OCI-LY7 (cell line): Measurements from ENCODE around the gene PTPRU. TPM values are rescaled to one million over a fixed set of nuclear protein-coding genes. Genes with fewer than 3 reads are reported as not detected.

Experiments used
- BruUV-seq: library from RNA; stranded (reverse); fragments of 400-500 nt; replicated peaks from 2 replicates; lab custom pipeline; 2021; lab: Mats Ljungman, UMichigan
- CTCF ChIA-PET: fragments of 300-600 bp; sonication (Branson Sonifier 250); formaldehyde crosslinking; loops from one replicate; lab custom pipeline; 2022; ENCODE audit warnings: antibody characterized with exemption; ENCODE audit not compliant: unreplicated experiment; lab: Charles Lee
- POLR2A ChIA-PET: fragments of 300-600 bp; sonication (Branson Sonifier 250); formaldehyde crosslinking; loops from one replicate; lab custom pipeline; 2022; ENCODE audit warnings: antibody characterized with exemption; lab: Charles Lee
- DNase-seq: peaks from one replicate; pipeline ENCODE4 v3.0.0-alpha.2; 2015; ENCODE audit warnings: low spot score
- H2AFZ ChIP-seq: fragments of 200-600 bp; sonication (generic), shearing (Covaris generic); 2 replicates; pipeline ENCODE4 v1.6.1; 2014; ENCODE audit warnings: mild to moderate bottlenecking, antibody characterized with exemption, low read length, moderate library complexity
- H3K27ac ChIP-seq: fragments of 200-600 bp; sonication (generic); 2 replicates; pipeline ENCODE4 v1.5.1; 2014; ENCODE audit warnings: mixed run types, low read depth, mild to moderate bottlenecking, moderate library complexity, low read length, inconsistent platforms; ENCODE audit not compliant: poor library complexity, severe bottlenecking
- H3K36me3 ChIP-seq: fragments of 200-600 bp; sonication (generic); 2 replicates; pipeline ENCODE4 v1.6.1; 2014; ENCODE audit warnings: mild to moderate bottlenecking, antibody characterized with exemption, low read length, moderate library complexity, mixed read lengths; ENCODE audit not compliant: insufficient read depth
- H3K4me1 ChIP-seq: fragments of 200-600 bp; sonication (generic); 2 replicates; pipeline ENCODE4 v1.5.1; 2014; ENCODE audit warnings: mild to moderate bottlenecking, low read length; ENCODE audit not compliant: insufficient read depth, poor library complexity, severe bottlenecking
- H3K4me2 ChIP-seq: fragments of 200-600 bp; sonication (generic); 2 replicates; pipeline ENCODE4 v1.6.1; 2014; ENCODE audit warnings: mild to moderate bottlenecking, low read length
- H3K4me3 ChIP-seq: fragments of 200-600 bp; sonication (generic); 2 replicates; pipeline ENCODE4 v1.5.1; 2014; ENCODE audit warnings: mild to moderate bottlenecking, low read depth, low read length; ENCODE audit not compliant: poor library complexity, severe bottlenecking
- H3K79me2 ChIP-seq: fragments of 200-600 bp; sonication (generic); 2 replicates; pipeline ENCODE4 v1.6.1; 2016; ENCODE audit warnings: low read depth, mild to moderate bottlenecking, low read length, moderate library complexity, mixed read lengths; ENCODE audit not compliant: insufficient read depth
- H3K9me2 ChIP-seq: fragments of 200-600 bp; sonication (generic); 2 replicates; pipeline ENCODE4 v1.6.1; 2016; ENCODE audit warnings: mild to moderate bottlenecking, low read length, mixed read lengths; ENCODE audit not compliant: insufficient read depth
- H3K9me3 ChIP-seq: fragments of 200-600 bp; sonication (generic); 2 replicates; pipeline ENCODE4 v1.6.1; 2014; ENCODE audit warnings: mild to moderate bottlenecking, mixed run types, low read length, mixed read lengths
- H4K20me1 ChIP-seq: fragments of 200-600 bp; sonication (generic); 2 replicates; pipeline ENCODE4 v1.6.1; 2014; ENCODE audit warnings: mild to moderate bottlenecking, antibody characterized with exemption, low read length, moderate library complexity, mixed read lengths; ENCODE audit not compliant: insufficient read depth
- CTCF ChIP-seq: fragments of 200-600 bp; sonication (generic); conservative IDR thresholded peaks from 2 replicates; pipeline ENCODE4 v1.5.1; 2014; ENCODE audit warnings: mild to moderate bottlenecking, antibody characterized with exemption, low read length, moderate library complexity, mixed read lengths
- EZH2phosphoT487 ChIP-seq: fragments of 200-600 bp; sonication (generic); IDR thresholded peaks from 2 replicates; pipeline ENCODE4 v1.6.1; 2018; ENCODE audit warnings: low read depth, borderline replicate concordance, mild to moderate bottlenecking, mixed run types, antibody characterized with exemption, low read length, moderate library complexity, mixed read lengths
- intact Hi-C: fragments of 100-400 bp; cut with micrococcal nuclease; formaldehyde crosslinking; loops from one replicate; pipeline ENCODE4 v1.10.0; 2022; ENCODE audit not compliant: unreplicated experiment
- total RNA-seq, 2 experiments: library from RNA; depleted of rRNA in 1 of 2; stranded (reverse); fragments of >200 nt in 1 of 2; shearing (Covaris generic) in 1 of 2; gene quantifications; 2 replicates each; pipeline ENCODE4 v1.2.3, GENCODE V29; 2014 to 2022

PTPRU gene
- total RNA-seq, 2 experiments from 2014 or later: 2.5 to 4.6 TPM

GRCh38 chr1:29322861-29323585 lies 86.7 kb downstream of the PTPRU start:
- H2AFZ ChIP-seq: no peak overlapping the region
- no peaks in the 10 kb centered on the region for H3K9me2 ChIP-seq
- no peaks in the 10 kb centered on the region for H3K79me2 ChIP-seq
- TF ChIP-seq CTCF (no peak), EZH2phosphoT487 (no peak)
- ChIA-PET POLR2A (no interaction called here), CTCF (no interaction called here)
- H3K36me3 ChIP-seq: no peaks in the 10 kb centered on the region
- no peaks in the 10 kb centered on the region; the same call in 1 of the 2 replicates for H4K20me1 ChIP-seq
- no peaks in the 10 kb centered on the region for H3K9me3 ChIP-seq
- intact Hi-C loops: loop anchor here (10.0 kb wide), 1 partner anchor 88 kb away; the partner anchor contains the start of genes MECR and PTPRU
- no peaks in the 10 kb centered on the region for H3K4me1 ChIP-seq
- BruUV-seq: no TSS peak
- no peak overlapping the region for H3K4me3 ChIP-seq
- DNase-seq: no peak
- no peak overlapping the region for H3K27ac ChIP-seq
- no peak overlapping the region for H3K4me2 ChIP-seq

- no peak for TF ChIP-seq CTCF
- no peak for TF ChIP-seq EZH2phosphoT487
- BruUV-seq: no TSS peak
- H2AFZ ChIP-seq: no peak overlapping the region
- H3K9me2 ChIP-seq: no peaks in the 10 kb centered on the region
- H3K9me3 ChIP-seq: no peaks in the 10 kb centered on the region
- no peaks in the 10 kb centered on the region; the same call in 1 of the 2 replicates for H4K20me1 ChIP-seq
- H3K36me3 ChIP-seq: no peaks in the 10 kb centered on the region
- POLR2A ChIA-PET: no interaction called here
- H3K79me2 ChIP-seq: no peaks in the 10 kb centered on the region
- H3K4me1 ChIP-seq: no peaks in the 10 kb centered on the region
- CTCF ChIA-PET: no interaction called here
- H3K4me2 ChIP-seq: no peak overlapping the region
- intact Hi-C loops: loop anchor here (10.0 kb wide), 1 partner anchor 89 kb away; the partner anchor contains the start of genes MECR and PTPRU
- no peak overlapping the region for H3K27ac ChIP-seq
- no peak overlapping the region for H3K4me3 ChIP-seq
- DNase-seq: no peak
Measured at GRCh38 chr1:29323636-29324035, 87.3 kb downstream of the PTPRU start.

GRCh38 chr1:29324202-29324601 lies 87.9 kb downstream of the PTPRU start:
- no peak for DNase-seq
- Histone ChIP-seq H4K20me1 (no peaks in the 10 kb centered on the region; the same call in 1 of the 2 replicates), H3K4me3 (no peak overlapping the region), H3K4me2 (no peak overlapping the region), H3K36me3 (no peaks in the 10 kb centered on the region), H3K9me2 (no peaks in the 10 kb centered on the region), H2AFZ (no peak overlapping the region), H3K9me3 (no peaks in the 10 kb centered on the region), H3K79me2 (no peaks in the 10 kb centered on the region), H3K27ac (no peak overlapping the region), H3K4me1 (no peaks in the 10 kb centered on the region)
- TF ChIP-seq CTCF (no peak), EZH2phosphoT487 (no peak)
- BruUV-seq: no TSS peak
- ChIA-PET POLR2A (no interaction called here), CTCF (no interaction called here)
- intact Hi-C loops: loop anchor here (10.0 kb wide), 1 partner anchor 89 kb away; the partner anchor contains the start of genes MECR and PTPRU
